GM23338 (cell line): ENCODE results near the gene YPEL5. TPM values are rescaled to one million over a fixed set of nuclear protein-coding genes. Genes with fewer than 3 reads are reported as not detected.

Source experiments
- ATAC-seq: fragments of 200-7000 bp; cut with Tn5 transposase; 3 replicates; pipeline ENCODE4 v1.9.1; 2020
- DNase-seq: peaks from one replicate; pipeline ENCODE4 v3.0.0-alpha.2; 2015; ENCODE audit warnings: low spot score
- H2AFZ ChIP-seq: fragments of 200-600 bp; sonication (generic); 2 replicates; pipeline ENCODE4 v1.8.0; 2016; ENCODE audit warnings: antibody characterized with exemption, mild to moderate bottlenecking, moderate library complexity
- H3F3A ChIP-seq: fragments of 200-600 bp; sonication (generic); replicated peaks from 2 replicates; pipeline ENCODE4 v1.8.0; 2017; ENCODE audit warnings: antibody characterized with exemption, mixed run types, low read depth
- H3K27ac ChIP-seq: fragments of 200-600 bp; sonication (generic); 2 replicates; pipeline ENCODE4 v1.6.1; 2016; ENCODE audit warnings: low read depth
- H3K27me3 ChIP-seq: fragments of 200-600 bp; sonication (generic); 2 replicates; pipeline ENCODE4 v1.8.0; 2016; ENCODE audit warnings: mild to moderate bottlenecking, mixed run types, moderate library complexity; ENCODE audit not compliant: insufficient read depth
- H3K36me3 ChIP-seq: fragments of 200-600 bp; sonication (generic); 2 replicates; pipeline ENCODE4 v1.8.0; 2016; ENCODE audit warnings: mild to moderate bottlenecking; ENCODE audit not compliant: insufficient read depth
- H3K4me1 ChIP-seq: fragments of 200-600 bp; sonication (generic); 2 replicates; pipeline ENCODE4 v1.8.0; 2016; ENCODE audit warnings: mild to moderate bottlenecking, moderate library complexity; ENCODE audit not compliant: insufficient read depth
- H3K4me2 ChIP-seq: fragments of 200-600 bp; sonication (generic); 2 replicates; pipeline ENCODE4 v1.7.1; 2017; ENCODE audit warnings: mixed run types
- H3K4me3 ChIP-seq: fragments of 200-600 bp; sonication (generic); 2 replicates; pipeline ENCODE4 v1.6.1; 2016; ENCODE audit warnings: mixed run types
- H3K79me2 ChIP-seq: fragments of 200-600 bp; sonication (generic); replicated peaks from 2 replicates; pipeline ENCODE4 v1.8.0; 2017; ENCODE audit warnings: mild to moderate bottlenecking; ENCODE audit not compliant: insufficient read depth
- H3K9me2 ChIP-seq: fragments of 200-600 bp; sonication (generic); 2 replicates; pipeline ENCODE4 v1.8.0; 2017; ENCODE audit not compliant: insufficient read depth
- H4K20me1 ChIP-seq: fragments of 200-600 bp; sonication (generic); replicated peaks from 2 replicates; pipeline ENCODE4 v1.8.0; 2017; ENCODE audit warnings: mild to moderate bottlenecking; ENCODE audit not compliant: insufficient read depth
- H3K27ac Mint-ChIP-seq: 2 replicates; pipeline ENCODE4 v1.8.0; 2020; ENCODE audit warnings: inconsistent platforms, mild to moderate bottlenecking, moderate library complexity, mixed read lengths
- H3K27me3 Mint-ChIP-seq: 3 replicates; pipeline ENCODE4 v1.8.0; 2022; ENCODE audit warnings: low read depth, mild to moderate bottlenecking, moderate library complexity, mixed read lengths, inconsistent platforms; ENCODE audit not compliant: insufficient read depth, poor library complexity
- H3K36me3 Mint-ChIP-seq: 3 replicates; pipeline ENCODE4 v1.8.0; 2021; ENCODE audit warnings: low read depth, mild to moderate bottlenecking, inconsistent platforms, moderate library complexity, mixed read lengths
- H3K4me1 Mint-ChIP-seq: 3 replicates; pipeline ENCODE4 v1.8.0; 2020; ENCODE audit warnings: mild to moderate bottlenecking, inconsistent platforms, mixed read lengths
- H3K4me3 Mint-ChIP-seq: 3 replicates; pipeline ENCODE4 v1.8.0; 2021; ENCODE audit warnings: moderate library complexity, mild to moderate bottlenecking, inconsistent platforms, mixed read lengths
- H3K9me3 Mint-ChIP-seq: 3 replicates; pipeline ENCODE4 v1.8.0; 2020; ENCODE audit warnings: moderate library complexity, mild to moderate bottlenecking, inconsistent platforms, mixed read lengths
- CREB1 ChIP-seq: fragments of 250-450 bp; sonication (Bioruptor Pico); IDR thresholded peaks from 2 replicates; pipeline ENCODE4 v1.5.0; 2020; ENCODE audit warnings: low read depth, mild to moderate bottlenecking, moderate library complexity
- EZH2 ChIP-seq: fragments of 200-600 bp; sonication (generic); IDR thresholded peaks from one replicate; pipeline ENCODE4 v1.8.0; 2017; ENCODE audit warnings: antibody characterized with exemption, mild to moderate bottlenecking, low read depth; ENCODE audit not compliant: unreplicated experiment
- EZH2phosphoT487 ChIP-seq: fragments of 200-600 bp; sonication (generic); IDR thresholded peaks from one replicate; pipeline ENCODE4 v1.8.1; 2018; ENCODE audit warnings: antibody characterized with exemption; ENCODE audit not compliant: unreplicated experiment
- JUNB ChIP-seq: IDR thresholded peaks from one replicate; pipeline ENCODE4 v1.6.1; 2016; ENCODE audit warnings: antibody characterized with exemption; ENCODE audit not compliant: unreplicated experiment
- NANOG ChIP-seq: IDR thresholded peaks from 2 replicates; pipeline ENCODE4 v1.6.1; 2016; ENCODE audit warnings: antibody characterized with exemption, borderline replicate concordance
- ZNF331 ChIP-seq: fragments of 250-450 bp; sonication (Bioruptor Pico); IDR thresholded peaks from 2 replicates; pipeline ENCODE4 v1.5.0; 2020; ENCODE audit warnings: low read depth, mild to moderate bottlenecking, moderate library complexity
- polyA plus RNA-seq: library from polyadenylated mRNA; unstranded; fragments of >200 nt; fragmentation: Nextera tagmentation; extraction: Ambion mirVana; gene quantifications from 2 replicates; pipeline ENCODE4 v1.2.1, GENCODE V29; 2016
- total RNA-seq: library from RNA; depleted of rRNA; stranded (reverse); fragments of >200 nt; shearing (Covaris generic); gene quantifications from 2 replicates; pipeline ENCODE4 v1.2.3, GENCODE V29; 2014
- TF ChIP-seq, protein P1 (sequence below): IDR thresholded peaks from one replicate; pipeline ENCODE4 v1.6.1; 2018; ENCODE audit warnings: antibody characterized with exemption; ENCODE audit not compliant: unreplicated experiment

YPEL5 gene
- total and polyA plus RNA-seq, 2 experiments from 2014 or later, result 24.9 to 31.1 TPM

DNA sequence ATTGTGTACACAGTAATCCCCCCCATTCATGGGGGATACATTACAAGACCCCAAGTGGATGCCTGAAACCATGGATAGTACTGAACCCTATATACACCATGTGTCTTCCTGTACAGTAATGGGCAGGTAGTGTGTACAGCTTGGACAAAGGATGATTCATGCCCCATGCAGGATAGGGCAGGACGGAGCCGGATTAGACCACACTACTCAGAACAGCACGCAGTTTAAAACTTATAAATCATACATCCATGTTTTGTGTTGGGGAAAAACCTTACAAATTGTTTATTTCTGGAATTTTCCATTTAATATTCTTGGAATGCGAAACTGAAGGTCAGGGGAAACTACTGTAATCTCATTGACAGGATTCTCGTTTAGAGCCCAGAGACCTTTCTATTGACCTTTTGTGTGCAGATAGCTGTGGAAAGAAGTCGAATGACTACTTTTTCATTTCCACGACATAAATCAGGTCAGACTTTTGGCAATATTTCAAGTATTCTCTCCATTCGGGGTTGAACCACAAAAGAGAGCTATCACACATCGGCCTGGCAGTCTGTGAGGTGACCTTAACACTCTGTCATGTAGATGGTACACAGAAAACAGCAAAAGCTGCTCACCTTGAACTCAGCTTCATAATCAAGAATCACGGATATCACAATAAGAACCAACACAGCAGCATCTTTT, 9.9 kb upstream of the YPEL5 start:
- H3K4me3 Mint-ChIP-seq, result no peak overlapping the region
- H3K4me1 Mint-ChIP-seq, result no peaks in the 10 kb centered on the region
- no peaks in the 10 kb centered on the region for H3K4me1 ChIP-seq
- H3K36me3 Mint-ChIP-seq, result no peaks in the 10 kb centered on the region
- no peaks in the 10 kb centered on the region for H3K27me3 Mint-ChIP-seq
- TF ChIP-seq JUNB, result no peak
- TF ChIP-seq ZNF331 (CRISPR knock-in tag), result no peak
- no peak overlapping the region for H2AFZ ChIP-seq
- no peaks in the 10 kb centered on the region for H3K79me2 ChIP-seq
- no peak overlapping the region for H3K27ac Mint-ChIP-seq
- no peaks in the 10 kb centered on the region for H3K9me2 ChIP-seq
- no peaks in the 10 kb centered on the region for H3F3A ChIP-seq
- H3K4me2 ChIP-seq, result no peak overlapping the region
- no peaks in the 10 kb centered on the region for H3K27me3 ChIP-seq
- DNase-seq, result no peak
- H3K27ac ChIP-seq, result no peak overlapping the region
- H4K20me1 ChIP-seq, result no peaks in the 10 kb centered on the region
- no peak overlapping the region for H3K4me3 ChIP-seq
- ATAC-seq, result no peak
- no peaks in the 10 kb centered on the region for H3K9me3 Mint-ChIP-seq
- H3K36me3 ChIP-seq, result no peaks in the 10 kb centered on the region

DNA sequence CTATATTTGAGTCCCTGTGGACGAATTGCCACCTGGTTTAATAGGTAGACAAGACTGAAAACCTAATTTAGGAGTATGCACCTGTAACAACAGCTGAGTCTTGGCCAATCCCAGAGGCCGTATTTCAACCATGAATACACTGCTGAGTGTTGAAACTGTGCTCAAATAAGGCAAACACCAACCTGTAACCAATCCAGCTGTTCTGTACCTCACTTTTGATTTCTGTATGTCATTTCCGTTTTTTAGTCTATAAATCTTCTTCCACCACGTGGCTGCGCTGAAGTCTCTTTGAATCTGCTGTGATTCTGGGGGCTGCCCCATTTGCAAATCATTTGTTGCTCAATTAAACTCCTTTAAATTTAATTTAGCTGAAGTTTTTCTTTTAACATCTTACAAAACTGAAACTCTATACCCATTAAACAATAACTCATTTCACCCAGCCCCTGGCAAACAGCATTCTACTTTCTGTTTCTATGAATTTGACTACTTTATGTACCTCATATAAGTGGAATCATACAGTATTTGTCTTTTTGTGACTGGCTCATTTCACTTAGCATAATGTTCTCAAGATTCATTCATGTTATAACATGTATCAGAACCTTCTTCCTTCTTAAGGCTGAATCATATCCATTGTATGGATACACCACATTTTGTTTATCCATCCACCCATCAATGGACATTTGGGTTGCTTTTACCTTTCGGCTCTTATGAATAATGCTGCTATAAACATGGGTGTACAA, 7.5 kb upstream of the YPEL5 start:
- Histone ChIP-seq H3K4me2 (no peak overlapping the region), H3K79me2 (no peaks in the 10 kb centered on the region), H4K20me1 (no peaks in the 10 kb centered on the region), H3K9me2 (no peaks in the 10 kb centered on the region), H3K27me3 (no peaks in the 10 kb centered on the region), H3K4me1 (no peaks in the 10 kb centered on the region), H3K4me3 (no peak overlapping the region), H3F3A (no peaks in the 10 kb centered on the region), H2AFZ (no peak overlapping the region), H3K27ac (no peak overlapping the region), H3K36me3 (no peaks in the 10 kb centered on the region)
- no peak for TF ChIP-seq CREB1 (CRISPR knock-in tag)
- TF ChIP-seq, protein P1, sequence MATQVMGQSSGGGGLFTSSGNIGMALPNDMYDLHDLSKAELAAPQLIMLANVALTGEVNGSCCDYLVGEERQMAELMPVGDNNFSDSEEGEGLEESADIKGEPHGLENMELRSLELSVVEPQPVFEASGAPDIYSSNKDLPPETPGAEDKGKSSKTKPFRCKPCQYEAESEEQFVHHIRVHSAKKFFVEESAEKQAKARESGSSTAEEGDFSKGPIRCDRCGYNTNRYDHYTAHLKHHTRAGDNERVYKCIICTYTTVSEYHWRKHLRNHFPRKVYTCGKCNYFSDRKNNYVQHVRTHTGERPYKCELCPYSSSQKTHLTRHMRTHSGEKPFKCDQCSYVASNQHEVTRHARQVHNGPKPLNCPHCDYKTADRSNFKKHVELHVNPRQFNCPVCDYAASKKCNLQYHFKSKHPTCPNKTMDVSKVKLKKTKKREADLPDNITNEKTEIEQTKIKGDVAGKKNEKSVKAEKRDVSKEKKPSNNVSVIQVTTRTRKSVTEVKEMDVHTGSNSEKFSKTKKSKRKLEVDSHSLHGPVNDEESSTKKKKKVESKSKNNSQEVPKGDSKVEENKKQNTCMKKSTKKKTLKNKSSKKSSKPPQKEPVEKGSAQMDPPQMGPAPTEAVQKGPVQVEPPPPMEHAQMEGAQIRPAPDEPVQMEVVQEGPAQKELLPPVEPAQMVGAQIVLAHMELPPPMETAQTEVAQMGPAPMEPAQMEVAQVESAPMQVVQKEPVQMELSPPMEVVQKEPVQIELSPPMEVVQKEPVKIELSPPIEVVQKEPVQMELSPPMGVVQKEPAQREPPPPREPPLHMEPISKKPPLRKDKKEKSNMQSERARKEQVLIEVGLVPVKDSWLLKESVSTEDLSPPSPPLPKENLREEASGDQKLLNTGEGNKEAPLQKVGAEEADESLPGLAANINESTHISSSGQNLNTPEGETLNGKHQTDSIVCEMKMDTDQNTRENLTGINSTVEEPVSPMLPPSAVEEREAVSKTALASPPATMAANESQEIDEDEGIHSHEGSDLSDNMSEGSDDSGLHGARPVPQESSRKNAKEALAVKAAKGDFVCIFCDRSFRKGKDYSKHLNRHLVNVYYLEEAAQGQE, result no peak
- TF ChIP-seq NANOG, result no peak
- TF ChIP-seq EZH2, result no peak
- TF ChIP-seq EZH2phosphoT487, result no peak
- no peaks in the 10 kb centered on the region for H3K9me3 Mint-ChIP-seq
- no peaks in the 10 kb centered on the region for H3K36me3 Mint-ChIP-seq
- H3K27ac Mint-ChIP-seq, result no peak overlapping the region
- no peak overlapping the region for H3K4me3 Mint-ChIP-seq
- no peaks in the 10 kb centered on the region for H3K27me3 Mint-ChIP-seq
- ATAC-seq (no peak), DNase-seq (no peak)
- H3K4me1 Mint-ChIP-seq, result no peaks in the 10 kb centered on the region
